IPS-18a (cell line): ENCODE data around the gene F13B.
"Not testable (repeated sequence)": the region's sequence is repeated elsewhere in the genome, so short reads cannot be mapped to it uniquely, and the experiment has no call there.

Experiments used
- H3K27ac ChIP-seq: one replicate; pipeline ENCODE4 v1.5.1; 2013; ENCODE audit warnings: low read length
- H3K27me3 ChIP-seq: one replicate; pipeline ENCODE4 v1.6.1; 2013; ENCODE audit warnings: mild to moderate bottlenecking, low read length; ENCODE audit not compliant: control insufficient read depth, insufficient read depth
- H3K36me3 ChIP-seq: one replicate; pipeline ENCODE4 v1.6.1; 2013; ENCODE audit warnings: low read depth, low read length; ENCODE audit not compliant: control insufficient read depth
- H3K4me1 ChIP-seq: one replicate; pipeline ENCODE4 v1.6.1; 2013; ENCODE audit warnings: low read depth, low read length; ENCODE audit not compliant: control insufficient read depth
- H3K4me3 ChIP-seq: one replicate; pipeline ENCODE4 v1.5.1; 2013; ENCODE audit warnings: low read length
- H3K9ac ChIP-seq: one replicate; pipeline ENCODE4 v1.6.1; 2013; ENCODE audit warnings: mild to moderate bottlenecking, low read length, moderate library complexity
- H3K9me3 ChIP-seq: one replicate; pipeline ENCODE4 v1.6.1; 2013; ENCODE audit warnings: low read depth, low read length; ENCODE audit not compliant: control insufficient read depth

Gene F13B

GRCh38 chr1:197041486-197042353 is 25.3 kb downstream of the F13B start:
- Histone ChIP-seq H3K27me3 (no peaks in the 10 kb centered on the region), H3K4me3 (no peak overlapping the region), H3K27ac (no peak overlapping the region), H3K36me3 (no peaks in the 10 kb centered on the region), H3K9me3 (no peaks in the 10 kb centered on the region), H3K4me1 (no peaks in the 10 kb centered on the region), H3K9ac (no peak overlapping the region)

- Histone ChIP-seq H3K9ac (no peak overlapping the region), H3K27me3 (no peaks in the 10 kb centered on the region), H3K4me1 (no peaks in the 10 kb centered on the region), H3K27ac (no peak overlapping the region), H3K36me3 (no peaks in the 10 kb centered on the region), H3K4me3 (no peak overlapping the region), H3K9me3 (no peaks in the 10 kb centered on the region)
Measured at GRCh38 chr1:197036861-197037260, 30.2 kb downstream of the F13B start.

- not testable (repeated sequence) for H3K36me3 ChIP-seq, H3K4me3 ChIP-seq, H3K4me1 ChIP-seq, H3K27ac ChIP-seq, H3K9ac ChIP-seq, H3K9me3 ChIP-seq, H3K27me3 ChIP-seq
Measured at GRCh38 chr1:197034631-197035339, 32.3 kb downstream of the F13B start.

GRCh38 chr1:197029749-197030148 is 37.3 kb downstream of the F13B start:
- H3K9me3 ChIP-seq, result no peaks in the 10 kb centered on the region
- no peaks in the 10 kb centered on the region for H3K4me1 ChIP-seq
- H3K27ac ChIP-seq, result no peak overlapping the region
- no peak overlapping the region for H3K9ac ChIP-seq
- H3K4me3 ChIP-seq, result no peak overlapping the region
- no peaks in the 10 kb centered on the region for H3K27me3 ChIP-seq
- no peaks in the 10 kb centered on the region for H3K36me3 ChIP-seq

GRCh38 chr1:197027359-197027758 is 39.7 kb downstream of the F13B start:
- no peaks in the 10 kb centered on the region for H3K27me3 ChIP-seq
- H3K4me1 ChIP-seq, result peaks cover 4% of the 10 kb centered on the region
- no peak overlapping the region for H3K4me3 ChIP-seq
- no peak overlapping the region for H3K27ac ChIP-seq
- H3K9me3 ChIP-seq, result no peaks in the 10 kb centered on the region
- H3K36me3 ChIP-seq, result no peaks in the 10 kb centered on the region
- H3K9ac ChIP-seq, result no peak overlapping the region

GRCh38 chr1:197024460-197024859 is 42.6 kb downstream of the F13B start:
- Histone ChIP-seq H3K9me3 (no peaks in the 10 kb centered on the region), H3K27ac (no peak overlapping the region), H3K27me3 (no peaks in the 10 kb centered on the region), H3K9ac (no peak overlapping the region), H3K36me3 (no peaks in the 10 kb centered on the region), H3K4me1 (peaks cover 7% of the 10 kb centered on the region), H3K4me3 (no peak overlapping the region)

- Histone ChIP-seq H3K4me3 (no peak overlapping the region), H3K36me3 (no peaks in the 10 kb centered on the region), H3K27ac (no peak overlapping the region), H3K4me1 (peaks cover 7% of the 10 kb centered on the region), H3K9ac (no peak overlapping the region), H3K27me3 (no peaks in the 10 kb centered on the region), H3K9me3 (no peaks in the 10 kb centered on the region)
Measured at GRCh38 chr1:197021716-197022115, 45.3 kb downstream of the F13B start.

- no peaks in the 10 kb centered on the region for H3K27me3 ChIP-seq
- H3K9ac ChIP-seq, result no peak overlapping the region
- peaks cover 7% of the 10 kb centered on the region for H3K4me1 ChIP-seq
- no peak overlapping the region for H3K27ac ChIP-seq
- H3K4me3 ChIP-seq, result no peak overlapping the region
- H3K9me3 ChIP-seq, result no peaks in the 10 kb centered on the region
- H3K36me3 ChIP-seq, result no peaks in the 10 kb centered on the region
Measured at GRCh38 chr1:197017558-197018146, 49.4 kb downstream of the F13B start.

- peaks cover 3% of the 10 kb centered on the region for H3K4me1 ChIP-seq
Measured at GRCh38 chr1:197016751-197017150, 50.3 kb downstream of the F13B start.

GRCh38 chr1:197013234-197013633 is 53.8 kb downstream of the F13B start:
- Histone ChIP-seq H3K4me3 (no peak overlapping the region), H3K4me1 (no peaks in the 10 kb centered on the region), H3K9me3 (peaks cover 6% of the 10 kb centered on the region), H3K27ac (no peak overlapping the region), H3K36me3 (no peaks in the 10 kb centered on the region), H3K9ac (no peak overlapping the region), H3K27me3 (no peaks in the 10 kb centered on the region)

More at GRCh38 chr1:197016751-197017150, 50.3 kb downstream of the F13B start:
- Histone ChIP-seq H3K9ac (no peak overlapping the region), H3K9me3 (peaks cover 2% of the 10 kb centered on the region), H3K36me3 (no peaks in the 10 kb centered on the region), H3K4me3 (no peak overlapping the region), H3K27ac (no peak overlapping the region), H3K27me3 (no peaks in the 10 kb centered on the region)

GRCh38 chr1:197011614-197012013 is 55.4 kb downstream of the F13B start:
- no peaks in the 10 kb centered on the region for H3K36me3 ChIP-seq
- H3K9me3 ChIP-seq, result peaks cover 6% of the 10 kb centered on the region

More at GRCh38 chr1:197011614-197012013, 55.4 kb downstream of the F13B start:
- no peak overlapping the region for H3K9ac ChIP-seq
- no peak overlapping the region for H3K27ac ChIP-seq
- no peaks in the 10 kb centered on the region for H3K27me3 ChIP-seq
- H3K4me1 ChIP-seq, result no peaks in the 10 kb centered on the region
- H3K4me3 ChIP-seq, result no peak overlapping the region
